ENCODE results near the gene ENDOV.

GRCh38 chr17:80441598-80442322, 26.8 kb downstream of the ENDOV start:
- TF ChIP-seq, protein P1, sequence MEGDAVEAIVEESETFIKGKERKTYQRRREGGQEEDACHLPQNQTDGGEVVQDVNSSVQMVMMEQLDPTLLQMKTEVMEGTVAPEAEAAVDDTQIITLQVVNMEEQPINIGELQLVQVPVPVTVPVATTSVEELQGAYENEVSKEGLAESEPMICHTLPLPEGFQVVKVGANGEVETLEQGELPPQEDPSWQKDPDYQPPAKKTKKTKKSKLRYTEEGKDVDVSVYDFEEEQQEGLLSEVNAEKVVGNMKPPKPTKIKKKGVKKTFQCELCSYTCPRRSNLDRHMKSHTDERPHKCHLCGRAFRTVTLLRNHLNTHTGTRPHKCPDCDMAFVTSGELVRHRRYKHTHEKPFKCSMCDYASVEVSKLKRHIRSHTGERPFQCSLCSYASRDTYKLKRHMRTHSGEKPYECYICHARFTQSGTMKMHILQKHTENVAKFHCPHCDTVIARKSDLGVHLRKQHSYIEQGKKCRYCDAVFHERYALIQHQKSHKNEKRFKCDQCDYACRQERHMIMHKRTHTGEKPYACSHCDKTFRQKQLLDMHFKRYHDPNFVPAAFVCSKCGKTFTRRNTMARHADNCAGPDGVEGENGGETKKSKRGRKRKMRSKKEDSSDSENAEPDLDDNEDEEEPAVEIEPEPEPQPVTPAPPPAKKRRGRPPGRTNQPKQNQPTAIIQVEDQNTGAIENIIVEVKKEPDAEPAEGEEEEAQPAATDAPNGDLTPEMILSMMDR (IDR thresholded peaks at IDR 0.05 in 2 of 3, conservative IDR thresholded peaks at IDR 0.05 in 1 of 3; ENCODE audit: borderline replicate concordance in 1 of 3, insufficient read depth in 1 of 3, low read depth in 2 of 3, low read length in 2 of 3): no peak
- TF ChIP-seq POLR2A (IDR thresholded peaks at IDR 0.05; ENCODE audit: borderline replicate concordance, extremely low read depth, insufficient read depth, insufficient read length) (no peak), RAD21 (IDR thresholded peaks at IDR 0.05; ENCODE audit: low read depth) (no peak), SIN3A (IDR thresholded peaks at IDR 0.05; ENCODE audit: low read depth) (no peak), ZNF274 (IDR thresholded peaks at IDR 0.05; ENCODE audit: low read depth, low read length) (no peak), EZH2phosphoT487 (IDR thresholded peaks at IDR 0.05; ENCODE audit: borderline replicate concordance) (no peak), JUND (IDR thresholded peaks at IDR 0.05) (no peak), FOSL1 (IDR thresholded peaks at IDR 0.05; ENCODE audit: low read depth) (no peak), CBX3 (IDR thresholded peaks at IDR 0.05; ENCODE audit: low read depth) (no peak), REST (IDR thresholded peaks at IDR 0.05; ENCODE audit: low read depth) (no peak), ZFX (IDR thresholded peaks at IDR 0.05) (no peak), SP1 (IDR thresholded peaks at IDR 0.05; ENCODE audit: low read depth) (no peak)
- TF ChIP-seq, protein P2, sequence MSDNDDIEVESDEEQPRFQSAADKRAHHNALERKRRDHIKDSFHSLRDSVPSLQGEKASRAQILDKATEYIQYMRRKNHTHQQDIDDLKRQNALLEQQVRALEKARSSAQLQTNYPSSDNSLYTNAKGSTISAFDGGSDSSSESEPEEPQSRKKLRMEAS (IDR thresholded peaks at IDR 0.05): no peak
- TF ChIP-seq, protein P3, sequence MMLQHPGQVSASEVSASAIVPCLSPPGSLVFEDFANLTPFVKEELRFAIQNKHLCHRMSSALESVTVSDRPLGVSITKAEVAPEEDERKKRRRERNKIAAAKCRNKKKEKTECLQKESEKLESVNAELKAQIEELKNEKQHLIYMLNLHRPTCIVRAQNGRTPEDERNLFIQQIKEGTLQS (IDR thresholded peaks at IDR 0.05): no peak

Data from HCT116 (cell line).